ENCODE measurements around the gene ANKRD44.

ANKRD44 gene

DNA sequence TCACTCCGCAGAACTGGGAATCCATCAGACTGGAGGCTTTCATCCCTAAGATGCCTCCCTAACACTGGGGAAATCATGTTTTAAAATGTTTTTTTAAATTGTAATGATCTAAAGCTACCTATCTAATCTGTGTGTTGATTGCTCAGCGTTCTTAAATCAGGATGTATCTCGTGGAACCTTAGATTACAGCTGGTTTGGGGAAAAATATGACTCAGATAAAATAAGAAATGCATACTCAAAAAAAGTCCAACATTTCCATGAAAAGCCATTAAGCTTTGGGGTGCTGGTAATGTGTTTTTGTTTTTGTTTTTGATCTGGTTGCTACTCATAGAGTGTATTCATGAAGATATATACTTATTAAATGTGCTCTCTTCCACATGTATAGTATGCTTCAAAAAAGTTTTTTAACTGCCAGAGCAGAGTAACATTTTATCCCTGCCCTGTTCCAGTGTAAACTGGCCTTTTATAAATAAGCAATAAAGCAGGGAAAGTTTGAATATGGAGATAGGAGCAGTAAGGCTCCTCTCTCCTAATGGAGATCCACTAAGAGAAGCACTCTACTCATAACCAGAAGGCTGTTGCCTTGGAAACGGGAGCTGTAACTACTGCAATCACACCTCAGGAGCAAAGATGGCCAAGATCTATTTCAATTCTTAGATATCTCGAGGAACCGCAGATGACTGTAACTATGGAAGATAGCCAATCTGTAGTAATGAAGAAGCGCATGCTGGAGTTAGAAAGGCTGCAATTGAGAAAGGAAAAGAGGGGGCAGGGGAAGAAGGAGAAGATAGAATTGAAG lies 41.6 kb downstream of the ANKRD44 start:
- peaks cover 3% of the 10 kb centered on the region for H3K4me1 ChIP-seq (ENCODE audit: control insufficient read depth, insufficient read depth, low read length)
- no peaks in the 10 kb centered on the region for H3K27me3 ChIP-seq (ENCODE audit: control insufficient read depth, insufficient read depth, low read length)
- H3K9ac ChIP-seq (ENCODE audit: low read depth, low read length) = no peak overlapping the region
- no peak overlapping the region for H3K4me3 ChIP-seq (ENCODE audit: low read length)
- H3K4me2 ChIP-seq (ENCODE audit: low read length) = no peak overlapping the region
- no peaks in the 10 kb centered on the region for H3K36me3 ChIP-seq (ENCODE audit: insufficient read depth, low read length)
- H3K9me3 ChIP-seq (replicated peaks; ENCODE audit: low read length) = no peaks in the 10 kb centered on the region

DNA sequence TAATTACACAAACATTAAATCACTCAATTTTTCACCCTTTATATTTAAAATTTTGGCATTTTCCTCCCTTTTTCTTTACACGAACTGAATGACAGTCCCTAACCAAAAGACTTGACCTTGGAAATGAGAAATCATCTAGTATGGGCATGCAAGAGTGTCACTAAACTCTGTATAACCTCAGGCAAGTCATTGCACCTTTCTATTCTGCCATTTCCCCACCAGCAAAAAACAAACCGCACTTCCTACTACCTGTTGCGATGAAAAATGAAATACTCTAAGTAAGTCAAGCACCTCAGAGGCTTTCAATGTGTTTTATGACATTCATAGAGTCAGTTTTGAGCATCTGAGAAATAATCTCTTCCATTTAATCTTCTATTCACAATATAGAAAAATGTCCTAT lies 44.1 kb downstream of the ANKRD44 start:
- H3K4me3 ChIP-seq (ENCODE audit: low read length) = no peak overlapping the region
- H3K9ac ChIP-seq (ENCODE audit: low read depth, low read length) = no peak overlapping the region
- no peaks in the 10 kb centered on the region for H3K9me3 ChIP-seq (replicated peaks; ENCODE audit: low read length)
- H3K27me3 ChIP-seq (ENCODE audit: control insufficient read depth, insufficient read depth, low read length) = no peaks in the 10 kb centered on the region
- H3K36me3 ChIP-seq (ENCODE audit: insufficient read depth, low read length) = no peaks in the 10 kb centered on the region
- peaks cover 6% of the 10 kb centered on the region for H3K4me1 ChIP-seq (ENCODE audit: control insufficient read depth, insufficient read depth, low read length)
- H3K4me2 ChIP-seq (ENCODE audit: low read length) = no peak overlapping the region

DNA sequence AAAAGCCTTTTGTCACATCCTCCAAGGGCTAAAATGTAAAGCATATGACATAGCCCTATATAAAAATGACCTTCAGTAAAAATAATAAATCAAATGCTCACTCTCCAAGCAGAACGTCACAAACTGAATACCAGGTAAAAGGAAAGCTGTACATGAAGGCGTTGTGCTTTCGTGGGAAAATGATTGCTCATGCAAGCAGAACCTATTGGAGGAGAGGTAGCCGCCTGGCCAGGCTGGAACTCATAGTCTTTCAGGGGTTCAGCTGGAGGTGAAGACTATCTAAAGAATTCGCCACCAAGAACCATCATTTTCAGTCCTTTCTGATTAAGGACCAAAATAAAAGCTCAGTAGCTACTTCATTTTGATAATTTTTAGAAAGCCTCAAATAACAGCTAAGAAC lies 44.7 kb downstream of the ANKRD44 start:
- Histone ChIP-seq H3K36me3 (ENCODE audit: insufficient read depth, low read length) (no peaks in the 10 kb centered on the region), H3K4me2 (ENCODE audit: low read length) (no peak overlapping the region), H3K9me3 (replicated peaks; ENCODE audit: low read length) (no peaks in the 10 kb centered on the region), H3K9ac (ENCODE audit: low read depth, low read length) (no peak overlapping the region), H3K4me1 (ENCODE audit: control insufficient read depth, insufficient read depth, low read length) (peaks cover 6% of the 10 kb centered on the region), H3K27me3 (ENCODE audit: control insufficient read depth, insufficient read depth, low read length) (no peaks in the 10 kb centered on the region), H3K4me3 (ENCODE audit: low read length) (no peak overlapping the region)

DNA sequence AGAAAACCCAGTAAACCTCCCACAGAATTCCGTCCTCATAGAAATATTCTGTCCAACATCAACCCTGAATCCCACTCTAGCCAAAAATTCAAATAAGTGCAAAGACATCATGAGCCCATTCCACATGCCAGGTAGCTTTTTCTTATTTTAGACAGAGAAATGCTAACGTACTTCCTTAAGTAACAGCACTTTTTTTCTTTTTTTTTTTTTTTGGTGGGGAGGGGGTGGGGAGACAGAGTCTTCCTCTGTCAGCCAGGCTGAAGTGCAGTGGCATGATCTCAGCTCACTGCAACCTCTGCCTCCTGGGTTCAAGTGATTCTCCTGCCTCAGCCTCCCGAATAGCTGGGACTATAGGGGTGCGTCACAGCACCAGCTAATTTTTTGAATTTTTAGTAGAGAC lies 45.5 kb downstream of the ANKRD44 start:
- Histone ChIP-seq H3K27me3 (ENCODE audit: control insufficient read depth, insufficient read depth, low read length) (no peaks in the 10 kb centered on the region), H3K9me3 (replicated peaks; ENCODE audit: low read length) (no peaks in the 10 kb centered on the region), H3K4me1 (ENCODE audit: control insufficient read depth, insufficient read depth, low read length) (peaks cover 6% of the 10 kb centered on the region), H3K4me2 (ENCODE audit: low read length) (no peak overlapping the region), H3K4me3 (ENCODE audit: low read length) (no peak overlapping the region), H3K9ac (ENCODE audit: low read depth, low read length) (no peak overlapping the region), H3K36me3 (ENCODE audit: insufficient read depth, low read length) (no peaks in the 10 kb centered on the region)

DNA sequence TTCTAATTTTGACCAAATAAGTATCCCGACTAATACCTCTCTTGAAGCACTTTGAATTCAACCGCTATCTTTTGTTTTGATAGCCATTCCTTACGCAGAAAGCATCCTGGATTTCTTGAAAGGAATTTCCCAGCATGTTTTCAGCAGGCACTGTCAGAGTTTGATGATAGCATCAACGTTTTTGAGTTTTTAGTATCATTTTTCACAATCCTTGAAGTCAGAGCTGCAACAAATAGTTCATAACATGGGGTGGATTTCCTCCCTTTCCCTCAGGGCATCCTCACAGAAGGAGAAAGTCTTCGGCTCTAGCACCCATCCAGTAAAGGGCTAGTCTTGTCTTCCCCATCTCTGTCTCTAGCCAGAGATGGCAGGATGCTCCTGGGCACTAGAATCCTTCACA lies 46.2 kb downstream of the ANKRD44 start:
- peaks cover 6% of the 10 kb centered on the region for H3K4me1 ChIP-seq (ENCODE audit: control insufficient read depth, insufficient read depth, low read length)
- no peak overlapping the region for H3K4me3 ChIP-seq (ENCODE audit: low read length)

DNA sequence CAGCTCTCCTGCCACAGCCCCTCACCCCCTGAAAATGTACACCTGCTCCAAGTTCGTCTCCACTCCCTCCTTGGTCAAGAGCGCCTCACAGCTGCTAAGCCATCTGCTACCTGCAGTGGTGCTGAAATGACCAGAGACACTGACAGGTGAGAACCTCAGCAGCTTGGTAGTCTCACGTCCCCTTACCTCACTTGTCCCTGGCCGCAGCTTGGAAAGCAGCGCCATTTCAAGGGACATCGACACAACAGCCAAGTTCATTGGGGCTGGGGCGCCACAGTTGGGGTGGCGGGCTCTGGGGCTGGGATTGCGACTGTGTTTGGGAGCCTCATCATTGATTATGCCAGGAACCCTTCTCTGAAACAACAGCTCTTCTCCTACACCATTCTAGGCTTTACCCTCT lies 47.5 kb downstream of the ANKRD44 start:
- Histone ChIP-seq H3K4me2 (ENCODE audit: low read length) (no peak overlapping the region), H3K9me3 (replicated peaks; ENCODE audit: low read length) (no peaks in the 10 kb centered on the region), H3K36me3 (ENCODE audit: insufficient read depth, low read length) (no peaks in the 10 kb centered on the region), H3K27me3 (ENCODE audit: control insufficient read depth, insufficient read depth, low read length) (no peaks in the 10 kb centered on the region), H3K9ac (ENCODE audit: low read depth, low read length) (no peak overlapping the region), H3K4me1 (ENCODE audit: control insufficient read depth, insufficient read depth, low read length) (peaks cover 6% of the 10 kb centered on the region), H3K4me3 (ENCODE audit: low read length) (no peak overlapping the region)

More for the DNA sequence above, 46.2 kb downstream of the ANKRD44 start:
- no peak overlapping the region for H3K4me2 ChIP-seq (ENCODE audit: low read length)
- no peak overlapping the region for H3K9ac ChIP-seq (ENCODE audit: low read depth, low read length)
- H3K36me3 ChIP-seq (ENCODE audit: insufficient read depth, low read length) = no peaks in the 10 kb centered on the region
- no peaks in the 10 kb centered on the region for H3K27me3 ChIP-seq (ENCODE audit: control insufficient read depth, insufficient read depth, low read length)
- H3K9me3 ChIP-seq (replicated peaks; ENCODE audit: low read length) = no peaks in the 10 kb centered on the region

DNA sequence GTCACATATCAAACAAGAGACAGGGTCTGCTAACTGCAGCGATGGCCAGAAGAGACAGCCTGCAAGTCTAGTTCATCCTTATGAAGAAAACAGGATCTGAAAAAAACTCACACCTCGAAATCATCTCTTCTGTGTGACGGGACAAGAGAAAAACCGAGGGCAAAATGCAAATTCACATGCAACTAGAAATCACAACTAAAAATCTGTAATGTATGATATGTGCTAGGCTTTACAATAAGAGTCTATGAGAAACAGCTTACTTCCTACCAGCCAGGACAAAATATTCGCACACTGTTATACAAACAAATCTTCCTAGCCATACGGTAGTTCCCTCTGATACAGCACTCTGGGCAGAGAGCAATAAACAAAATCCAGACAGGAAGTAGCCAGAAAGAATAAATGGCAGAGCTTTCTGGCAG lies 48.8 kb downstream of the ANKRD44 start:
- no peak overlapping the region for H3K4me2 ChIP-seq (ENCODE audit: low read length)
- H3K27me3 ChIP-seq (ENCODE audit: control insufficient read depth, insufficient read depth, low read length) = no peaks in the 10 kb centered on the region
- H3K4me1 ChIP-seq (ENCODE audit: control insufficient read depth, insufficient read depth, low read length) = peaks cover 6% of the 10 kb centered on the region
- H3K4me3 ChIP-seq (ENCODE audit: low read length) = no peak overlapping the region
- no peaks in the 10 kb centered on the region for H3K9me3 ChIP-seq (replicated peaks; ENCODE audit: low read length)
- no peaks in the 10 kb centered on the region for H3K36me3 ChIP-seq (ENCODE audit: insufficient read depth, low read length)
- H3K9ac ChIP-seq (ENCODE audit: low read depth, low read length) = no peak overlapping the region

DNA sequence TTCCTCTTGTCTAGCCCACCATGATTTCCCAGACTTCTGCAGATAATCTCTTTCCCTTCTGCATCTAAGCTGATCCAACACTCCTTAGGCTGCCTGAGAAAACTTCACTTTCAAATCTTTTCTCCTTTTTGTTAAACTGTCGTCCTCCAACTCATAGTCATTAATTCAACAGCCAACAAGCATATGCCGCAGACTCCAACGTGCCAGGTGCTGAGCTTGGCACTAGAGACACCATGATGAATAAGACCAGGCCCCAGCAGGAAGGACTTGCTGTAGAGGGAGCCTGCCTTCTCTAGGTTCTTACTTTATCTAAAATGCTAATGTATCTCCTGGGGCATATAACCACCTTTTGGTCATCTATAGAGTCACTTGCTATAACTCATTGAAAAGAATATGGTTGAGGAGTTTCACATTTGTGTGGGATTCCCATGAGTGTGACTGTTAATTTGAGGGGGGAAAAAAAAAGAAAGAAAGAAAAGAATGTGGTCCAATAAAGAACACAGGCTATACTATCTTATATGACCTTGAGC lies 51.0 kb downstream of the ANKRD44 start:
- H3K4me3 ChIP-seq (ENCODE audit: low read length) = no peak overlapping the region
- H3K9me3 ChIP-seq (replicated peaks; ENCODE audit: low read length) = no peaks in the 10 kb centered on the region
- no peak overlapping the region for H3K4me2 ChIP-seq (ENCODE audit: low read length)
- H3K36me3 ChIP-seq (ENCODE audit: insufficient read depth, low read length) = no peaks in the 10 kb centered on the region
- H3K27me3 ChIP-seq (ENCODE audit: control insufficient read depth, insufficient read depth, low read length) = no peaks in the 10 kb centered on the region
- peaks cover 11% of the 10 kb centered on the region for H3K4me1 ChIP-seq (ENCODE audit: control insufficient read depth, insufficient read depth, low read length)
- no peak overlapping the region for H3K9ac ChIP-seq (ENCODE audit: low read depth, low read length)

DNA sequence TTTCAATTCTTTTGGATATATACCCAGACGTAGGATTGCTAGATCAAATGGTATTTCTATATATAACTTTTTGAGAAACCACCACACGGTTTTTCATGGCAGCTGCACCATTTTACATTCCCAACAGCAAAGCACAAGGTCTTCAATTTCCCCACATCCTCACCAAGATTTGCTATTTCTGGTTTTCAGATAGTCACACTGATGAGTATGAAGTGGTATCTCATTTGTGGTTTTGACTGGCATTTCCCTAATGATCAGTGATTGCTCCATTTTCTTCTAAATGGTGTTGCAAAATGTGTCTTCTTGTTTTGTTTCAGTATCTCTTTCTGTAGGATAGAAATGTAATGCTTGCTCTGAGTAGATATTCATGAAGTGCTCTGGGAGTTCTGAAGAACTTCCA lies 52.0 kb downstream of the ANKRD44 start:
- Histone ChIP-seq H3K9me3 (replicated peaks; ENCODE audit: low read length) (no peaks in the 10 kb centered on the region), H3K27me3 (ENCODE audit: control insufficient read depth, insufficient read depth, low read length) (no peaks in the 10 kb centered on the region), H3K9ac (ENCODE audit: low read depth, low read length) (no peak overlapping the region), H3K4me1 (ENCODE audit: control insufficient read depth, insufficient read depth, low read length) (peaks cover 11% of the 10 kb centered on the region), H3K4me3 (ENCODE audit: low read length) (no peak overlapping the region), H3K4me2 (ENCODE audit: low read length) (no peak overlapping the region), H3K36me3 (ENCODE audit: insufficient read depth, low read length) (no peaks in the 10 kb centered on the region)

DNA sequence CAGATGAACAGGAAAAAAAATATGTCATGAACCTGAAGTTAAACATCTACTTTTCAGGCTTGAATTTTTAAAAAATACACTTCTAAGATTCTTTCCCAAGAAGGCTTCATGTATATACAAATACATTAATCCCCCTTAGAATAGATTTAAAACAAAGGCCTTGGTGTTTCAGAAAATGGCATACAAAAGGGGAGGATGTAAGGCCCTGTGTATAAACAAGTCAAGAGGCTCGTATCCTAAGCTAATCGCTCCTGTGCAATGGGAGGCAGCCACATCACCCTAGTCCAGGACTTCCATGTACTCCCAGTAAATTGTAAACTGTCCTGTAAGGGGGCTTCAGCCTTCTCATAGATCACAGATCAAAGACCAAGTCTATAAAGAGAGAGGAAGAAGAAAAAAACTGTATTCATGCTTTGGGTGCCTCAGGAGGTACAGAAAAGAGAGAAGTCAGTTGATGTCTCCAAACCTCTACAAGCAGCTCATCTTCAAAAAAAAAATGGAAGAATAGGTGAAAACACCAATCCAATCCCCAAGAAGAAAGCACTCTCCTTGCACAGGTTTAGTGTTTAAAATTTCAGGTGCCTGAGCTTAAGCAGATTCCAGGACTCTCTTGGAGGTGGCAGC lies 53.9 kb downstream of the ANKRD44 start:
- H3K27me3 ChIP-seq (ENCODE audit: control insufficient read depth, insufficient read depth, low read length) = no peaks in the 10 kb centered on the region
- no peak overlapping the region for H3K9ac ChIP-seq (ENCODE audit: low read depth, low read length)
- no peak overlapping the region for H3K4me3 ChIP-seq (ENCODE audit: low read length)
- H3K4me2 ChIP-seq (ENCODE audit: low read length) = no peak overlapping the region
- H3K4me1 ChIP-seq (ENCODE audit: control insufficient read depth, insufficient read depth, low read length) = peaks cover 11% of the 10 kb centered on the region
- no peaks in the 10 kb centered on the region for H3K9me3 ChIP-seq (replicated peaks; ENCODE audit: low read length)
- no peaks in the 10 kb centered on the region for H3K36me3 ChIP-seq (ENCODE audit: insufficient read depth, low read length)

DNA sequence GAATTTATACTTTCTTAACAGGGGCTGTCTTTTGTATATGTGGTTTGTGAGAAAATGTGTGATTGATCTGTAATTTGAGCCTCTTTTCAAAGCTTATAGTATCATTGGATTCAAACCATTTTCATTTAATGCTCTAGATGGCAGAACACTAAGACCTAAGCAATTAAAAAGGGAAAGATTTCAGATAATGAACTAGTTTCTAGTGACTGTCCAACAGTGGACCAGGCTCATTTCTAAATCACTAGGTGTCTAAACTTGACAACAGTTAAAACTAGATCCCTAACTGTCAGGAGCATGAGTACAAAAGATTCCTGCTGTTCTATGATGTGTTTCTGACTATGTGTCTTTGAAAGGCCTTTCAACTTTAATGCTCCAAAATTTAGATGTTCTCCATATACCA lies 54.6 kb downstream of the ANKRD44 start:
- Histone ChIP-seq H3K36me3 (ENCODE audit: insufficient read depth, low read length) (no peaks in the 10 kb centered on the region), H3K9ac (ENCODE audit: low read depth, low read length) (no peak overlapping the region), H3K27me3 (ENCODE audit: control insufficient read depth, insufficient read depth, low read length) (no peaks in the 10 kb centered on the region), H3K4me3 (ENCODE audit: low read length) (no peak overlapping the region), H3K9me3 (replicated peaks; ENCODE audit: low read length) (no peaks in the 10 kb centered on the region), H3K4me2 (ENCODE audit: low read length) (no peak overlapping the region), H3K4me1 (ENCODE audit: control insufficient read depth, insufficient read depth, low read length) (peaks cover 14% of the 10 kb centered on the region)

DNA sequence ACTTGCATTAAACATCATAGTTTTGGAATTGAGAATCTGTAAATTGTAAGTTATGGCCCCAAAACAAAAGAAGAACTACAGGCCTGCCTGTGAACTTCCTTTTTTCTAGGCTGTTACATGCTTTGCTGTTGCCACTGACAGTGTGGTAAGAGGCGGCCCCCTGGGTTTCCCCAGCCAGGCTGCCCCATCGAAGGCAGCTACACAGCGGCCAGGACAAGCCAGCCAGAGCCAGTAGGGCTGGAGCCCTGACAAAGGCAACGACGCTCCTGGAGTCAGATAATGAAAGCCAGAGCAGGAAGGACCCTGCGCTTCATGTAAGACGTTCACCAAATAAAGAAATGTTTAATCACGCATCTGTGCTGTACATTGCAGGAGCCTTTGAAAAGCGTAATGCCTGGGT lies 55.0 kb downstream of the ANKRD44 start:
- Histone ChIP-seq H3K9me3 (replicated peaks; ENCODE audit: low read length) (no peaks in the 10 kb centered on the region), H3K4me3 (ENCODE audit: low read length) (no peak overlapping the region), H3K4me1 (ENCODE audit: control insufficient read depth, insufficient read depth, low read length) (peaks cover 18% of the 10 kb centered on the region), H3K4me2 (ENCODE audit: low read length) (peak overlapping the region; percentile 46), H3K9ac (ENCODE audit: low read depth, low read length) (no peak overlapping the region), H3K27me3 (ENCODE audit: control insufficient read depth, insufficient read depth, low read length) (no peaks in the 10 kb centered on the region), H3K36me3 (ENCODE audit: insufficient read depth, low read length) (no peaks in the 10 kb centered on the region)
